Measurements from ENCODE around the gene CA12.

CA12 gene

DNA sequence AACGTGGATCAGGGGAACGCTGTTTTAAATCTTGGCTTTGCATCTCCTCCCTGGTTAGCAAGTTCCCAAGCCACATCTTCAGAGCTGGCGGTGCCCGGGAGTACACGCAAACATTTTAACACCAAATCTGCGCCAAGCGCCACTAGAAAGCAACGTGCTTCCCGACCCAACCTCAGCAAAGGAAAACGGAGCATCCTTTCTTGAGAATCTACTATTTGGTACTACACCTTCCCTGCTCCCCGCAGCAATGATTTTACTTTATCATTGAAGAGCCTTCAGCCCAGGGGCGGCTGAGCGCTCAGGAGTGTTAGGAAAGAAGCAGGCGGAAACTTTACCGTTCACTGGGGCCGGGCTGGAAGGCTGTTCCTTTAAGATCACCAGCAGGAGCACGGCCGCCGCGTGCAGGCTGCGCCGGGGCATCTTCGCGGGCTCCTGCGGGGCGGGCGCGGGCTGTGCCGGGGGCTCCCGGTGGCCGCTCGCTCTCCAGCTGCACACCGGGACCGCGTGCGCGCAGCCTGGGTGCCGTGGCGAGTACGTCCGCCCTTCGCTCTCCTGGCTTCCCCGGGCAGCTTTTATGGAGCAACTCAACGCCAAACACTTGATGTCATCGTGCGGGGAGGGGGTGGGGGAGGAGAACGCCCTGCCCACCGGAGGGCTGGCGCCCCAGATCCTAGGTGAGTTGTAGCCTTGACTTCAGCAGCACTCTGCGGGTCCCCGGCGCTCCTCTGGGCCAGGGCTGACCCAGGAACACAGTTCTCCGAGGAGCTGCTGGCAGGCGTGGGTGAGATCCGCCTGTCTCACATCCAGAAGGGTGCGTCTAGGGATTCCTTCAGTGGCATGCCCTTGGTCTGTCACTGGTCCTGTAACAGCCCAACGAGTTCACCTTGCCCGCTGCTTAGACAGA lies at the start of gene CA12:
CA12 (minus strand) TSS at position 546 of the 904 bp plus-strand sequence; CDS start at position 420, 126 bp downstream.
- Histone ChIP-seq H3K9ac (no peak within 1 kb of the TSS), H3K4me2 (ENCODE audit: low read length) (peak within 1 kb of the TSS; percentile 69), H3K79me2 (no peaks in the 10 kb centered on the region), H3K27me3 (ENCODE audit: control insufficient read depth, insufficient read depth, low read length) (no peaks in the 10 kb centered on the region), H3K27ac (no peak within 1 kb of the TSS), H2AFZ (peak within 1 kb of the TSS; percentile 58), H3K4me3 (ENCODE audit: low read depth, low read length) (peak within 1 kb of the TSS; percentile 33), H3K4me1 (no peaks in the 10 kb centered on the region), H3K9me3 (ENCODE audit: control insufficient read depth, low read length) (no peaks in the 10 kb centered on the region), H3K36me3 (ENCODE audit: control insufficient read depth, insufficient read depth, low read length) (no peaks in the 10 kb centered on the region)
- no peak for TF ChIP-seq CTCF (IDR thresholded peaks at IDR 0.05)

DNA sequence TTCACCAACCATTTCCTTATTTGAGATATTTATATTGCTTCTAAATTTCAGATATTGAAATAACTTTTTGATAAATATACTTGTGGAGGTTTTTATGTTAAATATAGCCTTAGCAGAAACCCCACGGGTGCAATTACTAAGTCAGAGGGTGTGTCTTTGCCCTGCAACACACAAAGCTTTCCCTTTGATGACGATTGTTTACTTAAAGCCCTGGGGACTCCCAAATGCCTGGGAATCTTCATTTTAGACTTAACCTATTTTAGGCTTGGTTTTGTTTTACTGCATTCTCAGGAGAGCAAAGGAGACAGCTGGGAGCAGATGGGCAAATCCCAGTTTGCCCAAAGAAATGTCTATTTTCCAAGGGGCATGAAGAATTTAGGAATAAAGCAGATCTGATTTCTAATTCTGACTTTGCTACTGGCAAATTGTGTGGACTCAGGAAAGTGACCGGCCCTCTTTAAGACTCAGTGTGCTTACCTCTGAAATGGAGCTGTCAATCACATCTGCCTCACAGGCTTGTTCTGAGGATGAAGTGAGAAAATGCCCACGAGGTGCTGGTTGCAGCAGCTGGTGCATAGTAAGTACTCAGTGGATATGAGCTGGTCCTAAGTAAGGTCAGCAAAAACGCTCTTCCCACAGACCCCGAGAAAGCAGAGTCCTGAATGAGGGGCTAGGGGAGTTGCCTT lies 49.3 kb upstream of the CA12 start:
- H3K36me3 ChIP-seq (ENCODE audit: control insufficient read depth, insufficient read depth, low read length) = no peaks in the 10 kb centered on the region
- H3K27ac ChIP-seq = no peak overlapping the region
- no peaks in the 10 kb centered on the region for H3K4me1 ChIP-seq
- no peak overlapping the region for H3K4me3 ChIP-seq (ENCODE audit: low read depth, low read length)
- no peak for TF ChIP-seq CTCF (IDR thresholded peaks at IDR 0.05)
- no peak overlapping the region for H3K9ac ChIP-seq
- no peaks in the 10 kb centered on the region for H3K79me2 ChIP-seq
- H3K9me3 ChIP-seq (ENCODE audit: control insufficient read depth, low read length) = no peaks in the 10 kb centered on the region
- H2AFZ ChIP-seq = no peak overlapping the region
- no peak overlapping the region for H3K4me2 ChIP-seq (ENCODE audit: low read length)
- H3K27me3 ChIP-seq (ENCODE audit: control insufficient read depth, insufficient read depth, low read length) = no peaks in the 10 kb centered on the region

DNA sequence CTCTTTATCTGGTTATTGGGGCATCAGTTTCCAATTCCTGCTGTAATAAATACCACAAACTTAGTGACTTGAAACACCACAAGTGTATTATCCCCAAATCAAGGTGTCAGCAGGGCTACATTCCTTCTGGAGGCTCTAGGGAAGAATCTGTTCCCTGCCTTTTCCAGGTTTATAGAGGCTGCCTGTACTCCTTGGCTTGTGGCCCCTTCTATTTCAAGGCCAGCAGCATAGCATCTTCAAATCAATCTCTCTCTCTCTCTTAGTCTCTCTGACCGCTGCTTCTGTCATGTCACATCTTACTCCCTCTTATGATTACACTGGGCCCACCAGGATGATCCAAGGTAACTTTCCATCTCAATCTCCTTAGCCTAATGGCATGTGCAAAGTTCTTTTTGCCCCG lies 44.9 kb upstream of the CA12 start:
- H3K36me3 ChIP-seq (ENCODE audit: control insufficient read depth, insufficient read depth, low read length) = no peaks in the 10 kb centered on the region
- no peaks in the 10 kb centered on the region for H3K4me1 ChIP-seq
- H3K9me3 ChIP-seq (ENCODE audit: control insufficient read depth, low read length) = no peaks in the 10 kb centered on the region
- H3K27me3 ChIP-seq (ENCODE audit: control insufficient read depth, insufficient read depth, low read length) = no peaks in the 10 kb centered on the region
- no peak overlapping the region for H3K4me3 ChIP-seq (ENCODE audit: low read depth, low read length)
- H3K79me2 ChIP-seq = no peaks in the 10 kb centered on the region
- no peak overlapping the region for H3K27ac ChIP-seq
- no peak overlapping the region for H2AFZ ChIP-seq
- no peak overlapping the region for H3K4me2 ChIP-seq (ENCODE audit: low read length)
- TF ChIP-seq CTCF (IDR thresholded peaks at IDR 0.05) = no peak
- no peak overlapping the region for H3K9ac ChIP-seq

DNA sequence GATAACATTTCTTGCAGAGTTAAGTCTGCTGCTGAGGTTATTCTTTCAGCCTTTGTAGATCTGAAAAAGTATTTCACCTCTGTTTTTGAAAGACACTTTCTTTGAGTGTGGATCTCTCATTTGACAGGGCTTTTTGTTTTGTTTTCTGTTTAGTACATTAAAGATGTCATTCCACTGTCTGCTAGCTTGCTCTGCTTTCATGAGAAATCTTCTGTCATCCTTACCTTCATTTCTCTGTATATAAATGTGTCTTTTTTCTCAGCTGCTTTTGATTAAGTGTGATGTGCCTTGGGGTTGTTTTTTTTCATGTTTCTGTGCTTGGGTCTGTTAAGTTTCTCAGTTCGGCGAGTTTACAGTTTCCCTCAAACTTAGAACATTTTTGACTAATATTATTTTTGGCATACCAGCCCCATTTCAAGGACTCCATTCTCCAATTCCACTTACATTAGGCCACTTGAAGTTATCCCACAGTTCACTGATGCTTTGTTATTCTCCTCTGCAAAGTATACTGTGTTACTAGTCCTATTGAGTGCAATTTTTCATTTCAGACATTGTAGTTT lies 43.9 kb upstream of the CA12 start:
- Histone ChIP-seq H2AFZ (no peak overlapping the region), H3K27me3 (ENCODE audit: control insufficient read depth, insufficient read depth, low read length) (no peaks in the 10 kb centered on the region), H3K27ac (no peak overlapping the region), H3K9ac (no peak overlapping the region), H3K36me3 (ENCODE audit: control insufficient read depth, insufficient read depth, low read length) (no peaks in the 10 kb centered on the region), H3K79me2 (no peaks in the 10 kb centered on the region), H3K9me3 (ENCODE audit: control insufficient read depth, low read length) (no peaks in the 10 kb centered on the region), H3K4me1 (no peaks in the 10 kb centered on the region), H3K4me2 (ENCODE audit: low read length) (no peak overlapping the region), H3K4me3 (ENCODE audit: low read depth, low read length) (no peak overlapping the region)
- TF ChIP-seq CTCF (IDR thresholded peaks at IDR 0.05) = no peak
